HAP-1 (cell line): ENCODE data around the gene GARIN5B.
"Not testable (repeated sequence)": the region's sequence is repeated elsewhere in the genome, so short reads cannot be mapped to it uniquely, and the experiment has no call there.

Experiments used
- DNase-seq, 2 experiments: peaks; one replicate each; pipeline ENCODE4 v3.0.0-alpha.2; 2016 to 2020; ENCODE audit warnings: low spot score in 2 of 2
- H3K27me3 ChIP-seq: fragments of 250-450 bp; sonication (Bioruptor Pico); 2 replicates; pipeline ENCODE4 v1.5.1; 2020; ENCODE audit warnings: low read depth, mild to moderate bottlenecking, moderate library complexity
- H3K36me3 ChIP-seq: fragments of 250-450 bp; sonication (Bioruptor Pico); replicated peaks from 2 replicates; pipeline ENCODE4 v1.5.1; 2020; ENCODE audit warnings: mild to moderate bottlenecking
- H3K4me1 ChIP-seq: fragments of 250-450 bp; sonication (Bioruptor Pico); 2 replicates; pipeline ENCODE4 v1.5.1; 2020; ENCODE audit warnings: mild to moderate bottlenecking
- H3K4me3 ChIP-seq: fragments of 250-450 bp; sonication (Bioruptor Pico); 2 replicates; pipeline ENCODE4 v1.5.1; 2020; ENCODE audit warnings: mild to moderate bottlenecking, moderate library complexity
- H3K9me3 ChIP-seq: fragments of 250-450 bp; sonication (Bioruptor Pico); 2 replicates; pipeline ENCODE4 v1.5.1; 2020; ENCODE audit warnings: mild to moderate bottlenecking, moderate library complexity
- in situ Hi-C: fragments of 300-500 bp; cut with MboI; formaldehyde crosslinking; loops from 3 replicates; pipeline ENCODE4 v1.14.3; 2020; ENCODE audit warnings: low sequenced_read_pairs, inconsistent platforms, mixed read lengths

The GARIN5B gene

DNA sequence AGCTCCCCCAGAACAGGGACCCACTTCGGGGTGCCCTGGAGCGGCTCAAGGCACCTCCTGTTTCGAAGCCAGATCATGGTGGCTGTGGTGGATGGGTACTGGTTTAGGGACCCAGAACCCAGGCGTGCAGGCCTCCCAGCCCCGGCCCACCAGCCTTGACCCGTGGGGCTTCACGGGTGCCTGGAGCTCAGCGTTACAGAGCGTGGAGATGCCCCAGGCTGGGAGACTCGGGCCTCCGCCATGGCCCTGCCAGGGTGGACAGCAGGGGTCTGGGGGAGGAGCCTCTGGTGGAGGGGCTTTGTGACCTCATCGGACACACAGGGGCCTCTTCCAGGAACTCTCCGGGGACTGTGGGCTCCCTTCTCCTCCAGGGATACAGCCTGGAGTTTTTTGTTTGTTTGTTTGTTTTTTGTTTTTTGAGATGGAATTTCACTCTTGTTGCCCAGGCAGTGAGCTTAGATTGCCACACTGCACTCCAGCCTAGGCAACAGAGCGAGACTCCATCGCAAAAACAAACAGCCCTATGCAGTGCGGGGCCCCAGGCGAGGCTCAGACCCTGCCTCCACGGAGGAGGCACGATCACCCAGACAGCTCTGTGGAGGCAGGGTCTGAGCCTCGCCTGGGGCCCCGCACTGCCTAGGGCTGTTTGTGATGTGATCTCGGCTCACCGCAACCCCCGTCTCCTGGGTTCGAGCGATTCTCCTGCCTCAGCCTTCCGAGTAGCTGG, at the start of gene GARIN5B:
Gene GARIN5B (minus strand): TSS at position 271 of the 727 bp plus-strand sequence. CDS start 194 bp downstream, at position 77.
- in situ Hi-C loops = no loop called here
- H3K9me3 ChIP-seq = no peaks in the 10 kb centered on the region
- H3K4me1 ChIP-seq = no peaks in the 10 kb centered on the region
- H3K4me3 ChIP-seq = no peak within 1 kb of the TSS
- H3K27me3 ChIP-seq = no peaks in the 10 kb centered on the region
- no peaks in the 10 kb centered on the region for H3K36me3 ChIP-seq
- no peak for DNase-seq

DNA sequence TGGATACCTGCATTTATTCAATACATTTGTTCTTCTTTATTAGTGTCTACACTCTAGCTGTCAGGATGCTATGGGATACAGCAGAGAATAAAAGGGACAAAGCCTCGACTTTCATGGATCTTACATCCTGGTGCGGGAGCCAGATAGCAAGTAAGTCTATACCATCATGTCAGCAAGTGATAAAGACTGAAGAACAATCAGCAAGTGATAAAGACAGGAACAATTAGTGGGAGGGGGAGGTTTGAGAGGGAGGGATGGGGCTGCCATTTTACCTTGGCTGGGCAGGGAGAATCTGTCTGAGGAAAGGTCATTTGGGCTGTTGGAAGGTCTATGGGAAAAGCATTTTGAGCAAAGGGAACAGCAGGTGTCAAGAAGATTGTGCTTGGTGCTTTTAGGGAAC, 47.1 kb upstream of the GARIN5B start:
- Histone ChIP-seq H3K4me3 (no peak overlapping the region), H3K27me3 (no peaks in the 10 kb centered on the region), H3K36me3 (peaks cover 22% of the 10 kb centered on the region), H3K4me1 (peaks cover 17% of the 10 kb centered on the region), H3K9me3 (peaks cover 4% of the 10 kb centered on the region; the same call in 1 of the 2 replicates)
- DNase-seq = no peak
- in situ Hi-C loops = loop anchor here (10.0 kb wide), 1 partner anchor 195 kb away; no protein-coding TSS in a partner anchor

DNA sequence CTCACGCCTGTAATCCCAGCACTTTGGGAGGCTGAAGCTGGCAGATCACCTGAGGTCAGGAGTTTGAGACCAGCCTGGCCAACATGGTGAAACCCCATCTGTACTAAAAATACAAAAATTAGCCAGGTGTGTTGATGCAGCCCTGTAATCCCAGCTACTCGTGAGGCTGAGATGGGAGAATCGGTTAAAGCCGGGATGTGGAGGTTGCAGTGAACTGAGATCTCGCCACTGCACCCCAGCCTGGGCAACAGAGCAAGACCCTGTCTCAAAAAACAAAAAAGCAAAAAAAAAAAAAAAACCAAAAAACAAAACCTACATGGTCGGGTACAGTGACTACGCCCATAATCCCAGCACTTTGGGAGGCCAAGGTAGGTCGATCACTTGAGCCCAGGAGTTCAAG, 46.1 kb upstream of the GARIN5B start:
- H3K27me3 ChIP-seq, in situ Hi-C loops, H3K9me3 ChIP-seq, DNase-seq, H3K4me3 ChIP-seq: not testable (repeated sequence)
- H3K4me1 ChIP-seq = peaks cover 17% of the 10 kb centered on the region
- H3K36me3 ChIP-seq = peaks cover 32% of the 10 kb centered on the region

DNA sequence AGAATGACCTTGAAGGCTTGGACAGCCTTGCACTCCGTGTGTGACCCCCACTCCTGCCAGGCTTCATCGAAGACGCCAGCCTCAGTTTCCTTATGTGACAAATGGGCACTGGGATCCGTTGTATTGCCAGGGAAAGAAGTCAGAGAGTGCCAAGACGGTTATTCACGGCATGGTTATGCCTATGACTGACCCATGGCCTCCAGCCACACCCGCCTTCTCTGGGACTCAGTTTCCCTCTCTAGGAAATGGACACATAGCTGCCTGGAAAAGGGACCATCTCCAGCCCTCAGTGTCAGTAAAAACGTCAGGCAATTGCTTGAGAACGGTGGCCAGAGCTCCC, 45.4 kb upstream of the GARIN5B start:
- in situ Hi-C loops = no loop called here
- no peak for DNase-seq
- peak overlapping the region; percentile 16 for H3K4me3 ChIP-seq
- H3K4me1 ChIP-seq = peaks cover 17% of the 10 kb centered on the region
- H3K36me3 ChIP-seq = peaks cover 39% of the 10 kb centered on the region
- no peaks in the 10 kb centered on the region for H3K27me3 ChIP-seq
- peaks cover 4% of the 10 kb centered on the region; the same call in 1 of the 2 replicates for H3K9me3 ChIP-seq

DNA sequence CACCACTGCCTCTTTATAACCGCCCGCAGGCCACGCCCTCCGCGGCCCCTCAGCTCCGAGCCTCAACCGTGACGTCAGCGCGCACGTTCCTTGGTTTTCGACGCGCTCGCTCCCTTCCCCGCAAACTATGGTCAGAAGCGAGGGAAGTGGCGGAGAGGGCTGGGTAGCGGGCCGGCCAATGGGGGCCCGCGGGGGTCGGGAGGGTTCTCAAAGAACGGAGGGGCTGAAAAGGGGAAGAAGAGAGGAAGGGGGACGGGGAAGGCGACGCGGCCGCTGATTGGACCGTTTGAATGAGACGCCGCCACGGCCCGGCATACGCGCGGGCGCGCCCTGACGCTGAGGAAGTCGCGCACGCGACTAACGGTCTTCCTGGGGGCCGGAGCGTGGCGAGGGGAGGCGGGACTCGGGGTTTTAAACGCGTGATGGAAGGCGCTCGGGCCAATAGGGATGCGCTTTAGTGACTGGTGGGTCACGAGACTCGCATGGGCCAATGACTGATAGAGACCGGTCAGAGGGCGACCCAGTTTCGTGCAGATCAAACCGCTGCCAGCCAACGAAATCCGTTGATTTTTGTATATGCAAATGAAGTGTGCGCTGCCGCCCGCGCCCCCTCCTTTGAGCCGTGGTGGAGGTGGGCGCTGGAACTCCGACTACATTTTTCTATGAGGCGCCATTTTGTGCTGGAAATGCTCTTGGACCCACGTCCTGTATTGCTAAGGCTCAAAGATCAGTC, 44.9 kb upstream of the GARIN5B start:
- in situ Hi-C loops = no loop called here
- Histone ChIP-seq H3K9me3 (peaks cover 4% of the 10 kb centered on the region; the same call in 1 of the 2 replicates), H3K4me3 (peak overlapping the region; percentile 94), H3K27me3 (no peaks in the 10 kb centered on the region), H3K36me3 (peaks cover 44% of the 10 kb centered on the region), H3K4me1 (peaks cover 17% of the 10 kb centered on the region)
- DNase-seq = peak; percentile 97 to 98

DNA sequence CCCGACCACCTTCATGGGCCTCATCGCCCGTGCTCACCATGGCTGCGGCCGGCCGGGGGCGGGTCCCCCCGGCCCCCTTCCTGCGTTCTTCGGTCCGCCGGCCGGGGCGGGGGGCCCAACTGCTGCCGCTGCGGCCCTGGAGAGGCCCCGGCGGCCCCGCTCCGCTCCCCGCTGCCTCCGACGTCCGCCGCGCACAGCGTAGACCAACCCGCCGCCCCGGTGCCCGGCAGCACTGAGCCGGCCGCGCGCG, 44.4 kb upstream of the GARIN5B start, which contains the start of gene UBE2S:
Gene UBE2S (minus strand): TSS at position 239 of the 250 bp plus-strand sequence. CDS start 199 bp downstream, at position 40.
- Histone ChIP-seq H3K36me3 (peaks cover 49% of the 10 kb centered on the region), H3K4me1 (peaks cover 17% of the 10 kb centered on the region)
- in situ Hi-C loops = not testable (repeated sequence)

DNA sequence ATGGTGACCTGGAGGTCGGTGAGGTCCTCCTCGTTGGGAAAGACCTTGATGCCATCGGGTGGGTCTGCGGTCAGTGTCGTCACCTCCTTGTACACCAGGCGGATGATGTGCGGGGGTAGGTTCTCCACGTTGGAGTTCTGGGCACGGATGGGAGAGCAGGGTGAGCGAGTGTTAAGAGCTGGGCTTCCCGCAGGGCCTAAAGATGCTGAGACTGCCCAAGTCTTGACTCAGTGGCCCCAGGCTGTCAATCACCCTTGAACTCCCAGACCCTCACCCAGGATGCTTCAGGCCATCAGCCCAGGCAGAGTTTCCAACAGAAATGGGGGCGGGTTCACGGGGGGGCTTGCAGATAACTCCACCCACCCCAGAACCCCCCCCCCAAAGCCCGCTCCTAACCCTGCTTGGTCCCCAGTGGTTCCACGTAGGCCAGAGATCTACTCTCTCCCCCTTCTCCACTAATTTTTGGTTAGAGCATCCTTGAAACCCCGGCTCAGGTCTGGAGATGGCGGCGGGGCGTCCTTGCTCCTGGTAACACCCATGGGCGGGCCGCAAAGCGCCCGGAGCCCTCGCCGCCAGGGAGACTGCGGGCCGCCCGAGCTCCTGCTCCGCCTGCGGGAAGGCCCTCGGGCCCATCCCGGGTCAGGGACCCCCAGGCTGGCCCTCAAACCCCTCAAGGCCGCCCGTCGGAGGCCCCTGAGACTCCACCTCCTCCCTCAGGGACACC, 43.9 kb upstream of the GARIN5B start:
- peaks cover 17% of the 10 kb centered on the region for H3K4me1 ChIP-seq
- in situ Hi-C loops = no loop called here
- no peaks in the 10 kb centered on the region for H3K27me3 ChIP-seq
- peaks cover 4% of the 10 kb centered on the region; the same call in 1 of the 2 replicates for H3K9me3 ChIP-seq
- H3K36me3 ChIP-seq = peaks cover 54% of the 10 kb centered on the region
- peak in 1 of 2 experiments; percentile 48 for DNase-seq
- H3K4me3 ChIP-seq = peak overlapping the region; percentile 94

More for the DNA sequence above, 44.4 kb upstream of the GARIN5B start, which contains the start of gene UBE2S:
- not testable (repeated sequence) for H3K9me3 ChIP-seq, DNase-seq, H3K27me3 ChIP-seq
- H3K4me3 ChIP-seq = peak within 1 kb of the TSS; percentile 94

- Histone ChIP-seq H3K36me3 (peaks cover 59% of the 10 kb centered on the region), H3K9me3 (peaks cover 4% of the 10 kb centered on the region; the same call in 1 of the 2 replicates), H3K4me1 (peaks cover 17% of the 10 kb centered on the region), H3K27me3 (no peaks in the 10 kb centered on the region), H3K4me3 (peak overlapping the region; percentile 94)
- in situ Hi-C loops = no loop called here
- no peak for DNase-seq
These were observed 43.2 kb upstream of the GARIN5B start for GRCh38 chr19:55406091-55406825.

GRCh38 chr19:55405638-55406037, 42.6 kb upstream of the GARIN5B start:
- DNase-seq = no peak
- H3K9me3 ChIP-seq = peaks cover 4% of the 10 kb centered on the region; the same call in 1 of the 2 replicates
- H3K36me3 ChIP-seq = peaks cover 64% of the 10 kb centered on the region
- no peaks in the 10 kb centered on the region for H3K27me3 ChIP-seq
- H3K4me3 ChIP-seq = peak overlapping the region; percentile 94
- in situ Hi-C loops = no loop called here
- peaks cover 17% of the 10 kb centered on the region for H3K4me1 ChIP-seq

- in situ Hi-C loops = no loop called here
- no peak for DNase-seq
- Histone ChIP-seq H3K27me3 (no peaks in the 10 kb centered on the region), H3K4me1 (peaks cover 12% of the 10 kb centered on the region), H3K4me3 (no peak overlapping the region), H3K36me3 (peaks cover 68% of the 10 kb centered on the region), H3K9me3 (no peaks in the 10 kb centered on the region)
These were observed 39.4 kb upstream of the GARIN5B start for GRCh38 chr19:55402509-55402908.

DNA sequence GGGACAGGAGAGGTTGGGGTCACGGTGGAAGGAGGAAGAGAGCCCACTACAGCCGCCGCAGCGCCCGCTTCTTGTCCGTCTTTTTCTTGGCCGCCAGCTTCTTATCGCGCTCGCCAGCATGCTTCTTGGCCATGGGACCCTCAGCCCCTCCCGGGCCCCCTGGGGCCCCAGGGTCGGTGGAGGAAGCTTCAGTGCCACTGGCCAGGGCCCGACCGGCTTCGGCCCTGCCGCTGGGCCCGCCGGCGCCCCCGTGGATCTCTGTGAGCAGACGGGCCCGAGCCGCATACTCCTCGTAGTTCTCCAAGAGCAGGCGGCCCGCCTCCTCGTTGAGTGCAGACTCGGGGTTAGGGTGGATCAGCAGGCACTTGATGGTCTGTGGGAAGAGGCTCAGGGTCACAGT, 38.3 kb upstream of the GARIN5B start:
- H3K4me1 ChIP-seq, H3K9me3 ChIP-seq, in situ Hi-C loops, H3K27me3 ChIP-seq, DNase-seq, H3K4me3 ChIP-seq: not testable (repeated sequence)
- H3K36me3 ChIP-seq = peaks cover 58% of the 10 kb centered on the region

GRCh38 chr19:55400281-55401087, 37.4 kb upstream of the GARIN5B start:
- H3K4me3 ChIP-seq = no peak overlapping the region
- no peaks in the 10 kb centered on the region for H3K27me3 ChIP-seq
- H3K4me1 ChIP-seq = peaks cover under 1% of the 10 kb centered on the region
- in situ Hi-C loops = no loop called here
- H3K36me3 ChIP-seq = peaks cover 49% of the 10 kb centered on the region
- no peak for DNase-seq
- no peaks in the 10 kb centered on the region for H3K9me3 ChIP-seq
